ENCODE data around the gene ZNF860. TPM values are rescaled to one million over a fixed set of nuclear protein-coding genes. Genes with fewer than 3 reads are reported as not detected.

The ZNF860 gene
- total and polyA plus RNA-seq, 12 donors: 0.06 to 0.28 (median 0.20) TPM; not detected in 2

GRCh38 chr3:31936420-31937060 is 45.0 kb upstream of the ZNF860 start:
- 19 to 22% methylated on average over 1 of the region's 1 CpG for WGBS, 2 donors
- H3K27ac ChIP-seq: no peak overlapping the region
- ATAC-seq (peak in 1 of 8 donors; percentile 8), DNase-seq (no peak)
- no peak overlapping the region for H3K4me3 ChIP-seq
- peaks cover 0 to 30% (median 8%) of the 10 kb centered on the region in 9 donors for H3K4me1 ChIP-seq
- intact Hi-C loops (cut with DNase I): no loop called here
- no peaks in the 10 kb centered on the region for H3K9me3 ChIP-seq
- no peaks in the 10 kb centered on the region for H3K27me3 ChIP-seq
- H3K36me3 ChIP-seq: no peaks in the 10 kb centered on the region
- TF ChIP-seq, protein P1, sequence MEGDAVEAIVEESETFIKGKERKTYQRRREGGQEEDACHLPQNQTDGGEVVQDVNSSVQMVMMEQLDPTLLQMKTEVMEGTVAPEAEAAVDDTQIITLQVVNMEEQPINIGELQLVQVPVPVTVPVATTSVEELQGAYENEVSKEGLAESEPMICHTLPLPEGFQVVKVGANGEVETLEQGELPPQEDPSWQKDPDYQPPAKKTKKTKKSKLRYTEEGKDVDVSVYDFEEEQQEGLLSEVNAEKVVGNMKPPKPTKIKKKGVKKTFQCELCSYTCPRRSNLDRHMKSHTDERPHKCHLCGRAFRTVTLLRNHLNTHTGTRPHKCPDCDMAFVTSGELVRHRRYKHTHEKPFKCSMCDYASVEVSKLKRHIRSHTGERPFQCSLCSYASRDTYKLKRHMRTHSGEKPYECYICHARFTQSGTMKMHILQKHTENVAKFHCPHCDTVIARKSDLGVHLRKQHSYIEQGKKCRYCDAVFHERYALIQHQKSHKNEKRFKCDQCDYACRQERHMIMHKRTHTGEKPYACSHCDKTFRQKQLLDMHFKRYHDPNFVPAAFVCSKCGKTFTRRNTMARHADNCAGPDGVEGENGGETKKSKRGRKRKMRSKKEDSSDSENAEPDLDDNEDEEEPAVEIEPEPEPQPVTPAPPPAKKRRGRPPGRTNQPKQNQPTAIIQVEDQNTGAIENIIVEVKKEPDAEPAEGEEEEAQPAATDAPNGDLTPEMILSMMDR (IDR thresholded peaks at IDR 0.05): no peak

DNA sequence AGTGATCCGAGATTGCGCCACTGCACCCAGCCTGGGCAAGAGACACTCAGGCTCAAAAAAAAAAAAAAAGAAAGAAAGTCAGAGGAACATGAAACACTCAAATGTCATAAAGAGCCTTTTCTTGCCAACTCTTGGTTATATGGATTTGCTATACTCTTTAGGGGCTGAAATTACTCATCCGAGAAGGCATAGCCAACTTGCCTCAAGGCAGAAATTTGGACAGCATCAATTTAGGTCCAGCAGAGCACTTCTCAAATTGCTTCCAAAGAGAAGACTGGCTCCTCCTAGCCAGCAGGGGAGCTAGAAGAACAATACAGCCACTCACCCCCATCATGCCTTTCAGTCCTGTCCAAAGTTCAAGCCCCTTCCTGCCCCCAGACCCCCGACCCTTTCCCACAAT is 44.3 kb upstream of the ZNF860 start:
- TF ChIP-seq, protein P1 (IDR thresholded peaks at IDR 0.05): no peak
- Histone ChIP-seq H3K27ac (no peak overlapping the region), H3K4me3 (no peak overlapping the region), H3K9me3 (no peaks in the 10 kb centered on the region), H3K27me3 (no peaks in the 10 kb centered on the region), H3K36me3 (no peaks in the 10 kb centered on the region), H3K4me1 (peaks cover 0 to 34% (median 11%) of the 10 kb centered on the region in 9 donors)
- ATAC-seq (no peak), DNase-seq (no peak)
- 95 to 97% methylated on average over 4 of the region's 4 CpGs for WGBS, 2 donors
- intact Hi-C loops (cut with DNase I): no loop called here

DNA sequence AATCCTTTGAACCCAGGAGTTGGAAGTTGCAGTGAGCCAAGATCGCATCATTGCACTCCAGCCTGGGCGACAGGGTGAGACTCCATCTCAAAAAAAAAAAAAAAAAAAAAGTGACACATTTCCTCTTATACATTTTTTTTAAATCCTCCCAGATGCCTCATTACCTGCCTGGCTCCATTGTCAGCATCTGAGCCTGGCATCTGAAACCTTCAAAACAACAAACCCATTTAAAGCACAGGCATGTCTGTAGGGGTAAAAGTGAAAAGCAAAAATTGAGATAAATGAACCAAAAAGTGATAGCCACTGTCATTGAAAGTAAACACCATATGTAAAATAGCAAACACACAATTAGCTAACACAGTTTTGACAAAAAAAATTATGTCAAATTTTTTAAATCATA is 39.1 kb upstream of the ZNF860 start:
- no peak for ATAC-seq
- Histone ChIP-seq H3K9me3 (no peaks in the 10 kb centered on the region), H3K4me1 (peaks cover 0 to 44% (median 20%) of the 10 kb centered on the region in 9 donors), H3K4me3 (no peak overlapping the region), H3K36me3 (no peaks in the 10 kb centered on the region), H3K27ac (no peak overlapping the region), H3K27me3 (no peaks in the 10 kb centered on the region)
- intact Hi-C loops (cut with DNase I): no loop called here
- DNase-seq: no peak
- TF ChIP-seq, protein P1 (IDR thresholded peaks at IDR 0.05): no peak
- WGBS, 2 donors: 97 to 98% methylated on average over 2 of the region's 2 CpGs

DNA sequence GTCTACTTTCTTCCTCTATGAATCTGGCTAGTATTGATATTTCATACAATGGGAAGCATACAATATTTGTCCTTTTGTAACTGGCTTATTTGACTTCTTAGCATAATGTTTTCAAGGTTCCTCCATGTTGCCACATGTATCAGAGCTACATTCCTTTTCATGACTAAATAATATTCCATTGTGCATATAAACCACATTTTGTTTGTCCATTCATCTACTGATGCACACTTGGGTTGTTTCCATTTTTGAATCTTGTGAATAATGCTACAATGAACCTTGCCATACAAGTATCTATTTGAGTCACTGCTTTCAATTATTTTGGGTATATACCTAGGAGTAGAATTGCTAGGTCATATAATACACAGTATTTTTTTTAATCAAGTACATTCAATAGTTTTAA is 38.5 kb upstream of the ZNF860 start:
- intact Hi-C loops (cut with DNase I): no loop called here
- TF ChIP-seq, protein P1 (IDR thresholded peaks at IDR 0.05): no peak
- H3K27me3 ChIP-seq: no peaks in the 10 kb centered on the region

More for the DNA sequence above, 38.5 kb upstream of the ZNF860 start:
- ATAC-seq: no peak
- Histone ChIP-seq H3K4me3 (no peak overlapping the region), H3K9me3 (no peaks in the 10 kb centered on the region), H3K4me1 (peaks cover 0 to 50% (median 20%) of the 10 kb centered on the region in 9 donors), H3K27ac (no peak overlapping the region), H3K36me3 (no peaks in the 10 kb centered on the region)
- DNase-seq: no peak
